ENCODE data around the gene PRKAG3.
"Not testable (repeated sequence)": the region's sequence is repeated elsewhere in the genome, so short reads cannot be mapped to it uniquely, and the experiment has no call there.

Gene PRKAG3

GRCh38 chr2:218773881-218774280, 57.7 kb downstream of the PRKAG3 start:
- TF ChIP-seq Cebpa-rat (IDR thresholded peaks at IDR 0.05), result no peak
- no peak overlapping the region for H3K4me2 ChIP-seq
- no peak overlapping the region for H3K9ac ChIP-seq
- peaks cover 34% of the 10 kb centered on the region for H3K9me3 ChIP-seq
- peaks cover 37% of the 10 kb centered on the region for H3K36me3 ChIP-seq
- no peaks in the 10 kb centered on the region for H3K27me3 ChIP-seq
- H3K27ac ChIP-seq, result no peak overlapping the region
- no peaks in the 10 kb centered on the region for H4K20me1 ChIP-seq
- H3K4me1 ChIP-seq, result no peaks in the 10 kb centered on the region
- no peak overlapping the region for H3K4me3 ChIP-seq

GRCh38 chr2:218772759-218773158, 58.8 kb downstream of the PRKAG3 start:
- H3K36me3 ChIP-seq, result peaks cover 34% of the 10 kb centered on the region
- not testable (repeated sequence) for H3K4me2 ChIP-seq, H3K27me3 ChIP-seq, H3K4me1 ChIP-seq, H3K9ac ChIP-seq, H3K4me3 ChIP-seq, H4K20me1 ChIP-seq, H3K27ac ChIP-seq
- peaks cover 31% of the 10 kb centered on the region for H3K9me3 ChIP-seq
